ENCODE measurements around the gene DEPDC1B. TPM values are rescaled to one million over a fixed set of nuclear protein-coding genes. Genes with fewer than 3 reads are reported as not detected.

The DEPDC1B gene
- total RNA-seq, 1 experiment from 2014 or later, result 34.9 TPM

DNA sequence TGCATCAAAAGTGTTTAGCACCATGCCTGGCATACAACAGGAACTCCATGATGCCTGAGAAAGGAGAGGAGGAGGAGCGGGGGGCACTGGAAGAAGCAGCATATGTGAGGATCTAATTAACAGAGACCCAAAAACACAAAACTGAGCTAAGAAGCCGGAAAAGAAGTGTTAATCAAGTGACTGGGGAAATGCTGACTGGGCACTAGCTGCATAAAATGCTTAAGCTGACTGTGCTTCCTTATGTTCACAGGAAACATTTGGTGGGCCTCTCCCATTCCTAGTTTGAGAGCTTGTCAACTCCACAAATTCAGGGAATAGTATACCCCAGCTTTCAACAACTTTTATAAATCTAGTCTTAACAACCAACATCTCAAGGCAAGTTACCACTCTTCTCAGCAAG, 26.6 kb downstream of the DEPDC1B start:
- no TSS peak for BruUV-seq (replicated peaks)
- DNase-seq (ENCODE audit: low spot score), result peak; percentile 26
- no peak overlapping the region for H3K4me3 ChIP-seq (ENCODE audit: low read depth, low read length, poor library complexity, severe bottlenecking)
- ChIA-PET POLR2A (ENCODE audit: low non-redundant PET) (no interaction called here), CTCF (no interaction called here)
- TF ChIP-seq CTCF (conservative IDR thresholded peaks at IDR 0.05; ENCODE audit: low read depth, low read length) (no peak), EZH2 (IDR thresholded peaks at IDR 0.05; ENCODE audit: borderline replicate concordance, low read depth, low read length, poor library complexity, severe bottlenecking) (no peak)
- no peaks in the 10 kb centered on the region for H3K27me3 ChIP-seq (replicated peaks; ENCODE audit: insufficient read depth, low read depth, low read length, poor library complexity)
- peaks cover 12% of the 10 kb centered on the region for H3K4me1 ChIP-seq (ENCODE audit: insufficient read depth, low read length, poor library complexity, severe bottlenecking)
- no peak overlapping the region for H3K27ac ChIP-seq (ENCODE audit: low read depth, low read length, poor library complexity, severe bottlenecking)
- H3K9me3 ChIP-seq (ENCODE audit: low read depth, low read length, poor library complexity, severe bottlenecking), result no peaks in the 10 kb centered on the region
- H3K36me3 ChIP-seq (ENCODE audit: insufficient read depth, low read length, poor library complexity, severe bottlenecking), result no peaks in the 10 kb centered on the region
- intact Hi-C loops (cut with micrococcal nuclease; ENCODE audit: unreplicated experiment), result loop anchor here (10.0 kb wide), 1 partner anchor 1261 kb away; no protein-coding TSS in a partner anchor

GRCh38 chr5:60672693-60673264, 27.2 kb downstream of the DEPDC1B start:
- intact Hi-C loops (cut with micrococcal nuclease; ENCODE audit: unreplicated experiment), result loop anchor here (10.0 kb wide), 1 partner anchor 1262 kb away; no protein-coding TSS in a partner anchor
- no TSS peak for BruUV-seq (replicated peaks)
- H3K27me3 ChIP-seq (replicated peaks; ENCODE audit: insufficient read depth, low read depth, low read length, poor library complexity), result no peaks in the 10 kb centered on the region
- no peak overlapping the region for H3K4me3 ChIP-seq (ENCODE audit: low read depth, low read length, poor library complexity, severe bottlenecking)
- H3K36me3 ChIP-seq (ENCODE audit: insufficient read depth, low read length, poor library complexity, severe bottlenecking), result no peaks in the 10 kb centered on the region
- POLR2A ChIA-PET (ENCODE audit: low non-redundant PET), result no interaction called here
- no peak for TF ChIP-seq EZH2 (IDR thresholded peaks at IDR 0.05; ENCODE audit: borderline replicate concordance, low read depth, low read length, poor library complexity, severe bottlenecking)
- TF ChIP-seq CTCF (conservative IDR thresholded peaks at IDR 0.05; ENCODE audit: low read depth, low read length), result no peak
- DNase-seq (ENCODE audit: low spot score), result no peak
- peaks cover 13% of the 10 kb centered on the region for H3K4me1 ChIP-seq (ENCODE audit: insufficient read depth, low read length, poor library complexity, severe bottlenecking)
- CTCF ChIA-PET, result no interaction called here
- H3K9me3 ChIP-seq (ENCODE audit: low read depth, low read length, poor library complexity, severe bottlenecking), result no peaks in the 10 kb centered on the region
- no peak overlapping the region for H3K27ac ChIP-seq (ENCODE audit: low read depth, low read length, poor library complexity, severe bottlenecking)

GRCh38 chr5:60671899-60672692, 27.9 kb downstream of the DEPDC1B start:
- H3K27me3 ChIP-seq (replicated peaks; ENCODE audit: insufficient read depth, low read depth, low read length, poor library complexity), result no peaks in the 10 kb centered on the region
- H3K4me3 ChIP-seq (ENCODE audit: low read depth, low read length, poor library complexity, severe bottlenecking), result no peak overlapping the region
- H3K27ac ChIP-seq (ENCODE audit: low read depth, low read length, poor library complexity, severe bottlenecking), result no peak overlapping the region
- no peak for TF ChIP-seq CTCF (conservative IDR thresholded peaks at IDR 0.05; ENCODE audit: low read depth, low read length)
- no peak for TF ChIP-seq EZH2 (IDR thresholded peaks at IDR 0.05; ENCODE audit: borderline replicate concordance, low read depth, low read length, poor library complexity, severe bottlenecking)
- intact Hi-C loops (cut with micrococcal nuclease; ENCODE audit: unreplicated experiment), result loop anchor here (10.0 kb wide), 1 partner anchor 1263 kb away; no protein-coding TSS in a partner anchor
- no TSS peak for BruUV-seq (replicated peaks)
- peaks cover 13% of the 10 kb centered on the region for H3K4me1 ChIP-seq (ENCODE audit: insufficient read depth, low read length, poor library complexity, severe bottlenecking)
- POLR2A ChIA-PET (ENCODE audit: low non-redundant PET), result no interaction called here
- no peaks in the 10 kb centered on the region for H3K9me3 ChIP-seq (ENCODE audit: low read depth, low read length, poor library complexity, severe bottlenecking)
- DNase-seq (ENCODE audit: low spot score), result no peak
- H3K36me3 ChIP-seq (ENCODE audit: insufficient read depth, low read length, poor library complexity, severe bottlenecking), result no peaks in the 10 kb centered on the region
- CTCF ChIA-PET, result no interaction called here
